Endometrial microvascular endothelial cells (primary cell): Measurements from ENCODE around the gene FUT8. TPM values are rescaled to one million over a fixed set of nuclear protein-coding genes. Genes with fewer than 3 reads are reported as not detected.

ENCODE experiments used
- in situ Hi-C: cut with HindIII; loops from 2 replicates; pipeline ENCODE4 v1.10.0; 2017; ENCODE audit warnings: low sequenced_read_pairs, low pct_unique_long_range_greater_than_20kb; ENCODE audit errors: inconsistent ontology term
- total RNA-seq: library from RNA; depleted of rRNA; stranded (reverse); fragments of >200 nt; gene quantifications from one replicate; pipeline ENCODE4 v1.2.3, GENCODE V29; 2015; ENCODE audit errors: inconsistent ontology term

FUT8 gene
- total RNA-seq, 1 donor from 2014 or later: 37.4 TPM

- in situ Hi-C loops: no loop called here
Measured at GRCh38 chr14:65580973-65581372, 168.4 kb downstream of the FUT8 start.

GRCh38 chr14:65581378-65581777, 168.8 kb downstream of the FUT8 start:
- in situ Hi-C loops: no loop called here

- in situ Hi-C loops: no loop called here
Measured at GRCh38 chr14:65581799-65582198, 169.3 kb downstream of the FUT8 start.

- in situ Hi-C loops: no loop called here
Measured at GRCh38 chr14:65585216-65585615, 172.7 kb downstream of the FUT8 start.

- in situ Hi-C loops: no loop called here
Measured at GRCh38 chr14:65588426-65589140, 176.1 kb downstream of the FUT8 start.

GRCh38 chr14:65594153-65594881, 181.8 kb downstream of the FUT8 start:
- in situ Hi-C loops: no loop called here

- in situ Hi-C loops: no loop called here
Measured at GRCh38 chr14:65594882-65595237, 182.3 kb downstream of the FUT8 start.

- in situ Hi-C loops: no loop called here
Measured at GRCh38 chr14:65599375-65599774, 186.8 kb downstream of the FUT8 start.

- in situ Hi-C loops: no loop called here
Measured at GRCh38 chr14:65600742-65601141, 188.2 kb downstream of the FUT8 start.

GRCh38 chr14:65604535-65604934, 192.0 kb downstream of the FUT8 start:
- in situ Hi-C loops: no loop called here

GRCh38 chr14:65604936-65605335, 192.4 kb downstream of the FUT8 start:
- in situ Hi-C loops: no loop called here

GRCh38 chr14:65606460-65606859, 193.9 kb downstream of the FUT8 start:
- in situ Hi-C loops: no loop called here

- in situ Hi-C loops: no loop called here
Measured at GRCh38 chr14:65613131-65613650, 200.7 kb downstream of the FUT8 start.

GRCh38 chr14:65618996-65619395, 206.5 kb downstream of the FUT8 start:
- in situ Hi-C loops: no loop called here

- in situ Hi-C loops: no loop called here
Measured at GRCh38 chr14:65620195-65620594, 207.7 kb downstream of the FUT8 start.

GRCh38 chr14:65622703-65623102, 210.2 kb downstream of the FUT8 start:
- in situ Hi-C loops: no loop called here

GRCh38 chr14:65623759-65624158, 211.2 kb downstream of the FUT8 start:
- in situ Hi-C loops: no loop called here

GRCh38 chr14:65627315-65627714, 214.8 kb downstream of the FUT8 start:
- in situ Hi-C loops: no loop called here

- in situ Hi-C loops: no loop called here
Measured at GRCh38 chr14:65628664-65629063, 216.1 kb downstream of the FUT8 start.

- in situ Hi-C loops: no loop called here
Measured at GRCh38 chr14:65631040-65631439, 218.5 kb downstream of the FUT8 start.
